AG08395 (cell line): ENCODE results near the gene PMAIP1.

Source experiments
- DNase-seq: peaks from one replicate; pipeline ENCODE4 v3.0.0; 2012; ENCODE audit warnings: mixed read lengths, low spot score

PMAIP1 gene

DNA sequence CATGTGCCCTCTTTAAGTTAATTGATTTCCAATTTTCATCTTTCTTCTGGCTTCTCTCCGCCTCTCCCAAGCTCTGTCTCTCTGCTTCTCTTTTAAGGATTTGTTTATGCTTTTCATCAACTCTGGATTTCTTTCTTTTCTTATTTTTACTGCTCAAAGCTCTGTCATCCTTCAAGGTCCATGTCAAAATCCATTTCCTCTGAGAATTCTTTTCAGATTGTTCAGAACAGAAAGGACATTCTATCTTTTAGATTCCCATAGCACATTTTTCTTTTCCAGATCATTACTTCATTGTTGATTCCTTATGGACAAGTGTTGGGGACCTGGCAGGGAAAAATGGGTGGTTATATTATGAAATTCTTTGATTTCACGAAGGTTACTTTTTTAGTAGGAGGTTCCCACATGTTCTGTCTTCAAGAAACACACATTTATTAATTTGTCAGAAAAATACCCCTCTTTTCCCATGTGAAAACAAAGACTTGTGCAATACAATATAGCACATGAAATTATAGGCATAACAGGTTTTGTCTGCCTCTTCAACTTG, 12.3 kb downstream of the PMAIP1 start:
- no peak for DNase-seq

DNA sequence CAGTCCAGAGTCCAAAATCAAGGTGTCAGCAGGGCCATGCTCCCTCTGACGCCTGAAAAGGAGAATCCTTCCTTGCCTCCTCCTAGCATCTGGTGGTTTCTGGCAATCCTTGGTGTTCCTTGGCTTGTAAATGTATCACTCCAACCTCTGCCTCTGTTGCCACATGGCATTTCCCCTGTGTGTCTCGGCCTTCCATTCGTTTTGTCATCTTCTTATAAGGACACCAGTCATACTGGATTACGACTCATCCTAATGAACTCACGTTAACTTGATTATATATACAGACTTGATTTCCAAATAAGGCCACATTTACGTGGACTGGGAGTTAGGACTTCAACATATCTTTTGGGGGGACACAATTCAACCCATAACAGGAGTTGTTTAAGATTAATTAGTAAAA, 15.8 kb downstream of the PMAIP1 start:
- DNase-seq, result no peak

DNA sequence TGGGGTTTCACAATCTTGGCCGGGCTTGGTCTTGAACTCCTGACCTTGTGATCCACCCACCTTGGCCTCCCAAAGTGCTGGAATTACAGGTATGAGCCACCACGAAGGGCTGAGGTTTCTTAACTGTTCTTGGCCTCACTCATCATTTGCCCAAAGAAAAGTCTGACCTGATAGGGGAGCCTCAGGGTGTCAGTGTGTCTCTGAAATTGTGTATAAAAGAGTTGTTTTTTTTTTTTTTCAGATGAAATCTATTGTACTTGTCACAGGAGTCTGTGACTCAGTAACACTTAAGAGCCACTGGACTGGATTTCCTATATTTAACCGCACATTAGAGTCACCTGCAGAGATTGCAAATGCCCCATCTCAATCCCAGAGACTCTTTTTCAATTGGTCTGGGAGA, 16.9 kb downstream of the PMAIP1 start:
- DNase-seq, result no peak

DNA sequence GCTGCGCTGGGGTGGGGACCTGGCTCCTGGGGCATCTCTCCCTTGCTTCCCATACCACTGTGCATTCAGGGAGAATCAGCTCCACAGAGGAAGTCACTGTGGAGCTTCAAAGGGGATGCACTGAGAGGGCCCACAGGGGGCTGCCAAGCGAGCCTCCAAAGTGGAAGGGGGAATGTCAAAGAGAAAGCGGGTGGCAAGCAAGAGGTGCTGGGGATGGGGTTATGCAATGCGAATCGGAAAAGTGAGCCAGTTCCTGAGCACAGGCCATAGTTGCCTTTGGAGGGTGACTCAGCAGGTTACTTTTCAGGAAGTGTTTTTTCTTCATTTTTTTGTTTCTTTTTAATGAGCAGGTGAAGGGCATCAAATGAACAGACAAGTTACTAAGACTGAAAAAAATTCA, 17.6 kb downstream of the PMAIP1 start:
- DNase-seq, result no peak

DNA sequence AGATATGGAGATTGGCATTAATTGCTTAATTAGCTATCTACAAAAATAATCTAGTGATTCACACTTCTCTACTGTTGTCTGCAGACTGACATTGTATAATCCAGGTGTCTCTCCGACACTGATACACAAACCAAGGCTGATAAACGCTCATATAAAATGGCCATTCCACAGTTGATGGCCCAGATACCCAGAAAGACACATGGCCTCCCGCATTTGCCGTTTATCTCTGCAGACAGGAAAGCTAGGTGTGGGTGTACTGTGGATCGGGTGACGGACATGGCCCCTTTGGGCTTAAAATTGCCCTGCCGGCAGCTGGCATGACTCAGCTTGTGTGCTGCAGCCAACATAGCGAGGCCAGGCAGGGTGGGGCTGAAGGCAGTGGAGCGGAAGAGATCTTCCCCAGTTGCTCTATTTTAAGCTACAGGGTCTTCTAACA, 18.5 kb downstream of the PMAIP1 start:
- DNase-seq, result peak; percentile 64

DNA sequence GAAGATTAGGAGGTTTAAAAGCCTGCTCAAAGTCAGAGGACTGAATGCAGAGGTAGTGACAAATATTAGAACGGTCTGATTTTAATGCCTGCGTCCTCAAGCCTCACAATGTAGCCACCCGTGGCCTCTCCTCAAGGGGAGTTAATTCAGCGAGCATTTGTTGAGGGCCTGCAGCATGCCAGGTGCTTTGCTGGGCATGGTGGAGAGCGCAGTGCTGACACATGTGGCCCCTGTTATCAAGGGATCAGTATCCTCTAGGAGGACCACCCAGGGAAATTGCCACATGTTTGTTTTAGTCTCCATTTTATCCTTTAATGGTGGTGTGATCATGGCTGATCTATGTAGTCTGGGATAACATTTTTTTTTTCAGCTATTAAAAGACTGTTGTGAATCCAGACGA, 19.2 kb downstream of the PMAIP1 start:
- DNase-seq, result no peak

DNA sequence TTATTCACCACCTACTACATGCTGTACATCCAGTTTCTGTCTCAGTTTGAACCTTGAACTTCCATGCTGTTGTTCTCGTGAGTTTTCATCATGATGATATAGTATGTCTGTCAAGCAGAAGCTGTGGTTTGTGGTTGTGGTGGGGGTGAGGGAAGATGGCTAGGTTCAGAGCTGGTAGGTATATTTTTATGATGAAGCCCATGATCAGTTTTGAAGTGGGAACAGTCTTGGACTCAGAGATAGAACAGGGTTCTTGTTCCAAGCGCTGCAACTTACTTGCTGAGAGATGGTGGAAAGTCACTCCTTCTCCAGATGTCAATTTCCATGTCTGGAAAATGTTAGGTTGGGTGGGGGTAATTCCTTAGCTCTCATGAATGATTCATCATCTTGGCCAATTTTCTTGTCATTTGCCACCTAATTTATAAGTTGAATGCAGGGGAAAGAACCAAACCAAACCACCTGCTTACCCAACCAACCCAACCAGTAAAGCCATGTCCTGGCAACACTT, 21.6 kb downstream of the PMAIP1 start:
- DNase-seq, result no peak

DNA sequence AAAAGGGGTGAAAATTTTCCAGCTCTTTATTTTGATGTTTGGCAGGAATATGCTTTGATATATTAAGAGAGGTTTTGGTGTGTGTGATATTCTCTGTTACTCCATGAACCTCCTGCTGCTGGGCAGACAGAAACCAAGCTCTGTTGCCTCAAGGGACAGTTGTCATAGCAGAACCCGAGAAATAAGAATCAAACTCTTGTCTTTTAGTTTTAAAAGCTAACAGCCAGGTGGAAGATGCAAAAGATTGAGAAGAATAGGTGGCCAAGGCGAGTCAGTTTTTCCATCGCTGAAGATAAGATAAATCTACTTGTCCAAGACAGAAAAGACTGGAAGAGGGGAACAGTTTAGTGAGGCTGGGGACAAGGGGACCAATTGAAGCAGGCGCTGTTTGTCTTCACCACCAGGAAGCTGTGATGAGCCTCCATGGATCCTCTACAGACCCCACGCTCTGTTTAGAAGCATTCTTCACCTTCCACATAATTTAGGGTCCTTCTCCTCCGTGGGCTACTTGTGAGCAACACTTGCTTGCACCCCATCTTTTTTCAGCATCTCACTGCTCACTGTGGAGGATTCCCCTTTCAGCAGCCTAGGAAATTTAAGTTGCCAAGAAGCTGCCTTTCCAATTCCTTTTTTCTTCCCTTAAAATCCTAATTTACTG, 23.9 kb downstream of the PMAIP1 start:
- no peak for DNase-seq

DNA sequence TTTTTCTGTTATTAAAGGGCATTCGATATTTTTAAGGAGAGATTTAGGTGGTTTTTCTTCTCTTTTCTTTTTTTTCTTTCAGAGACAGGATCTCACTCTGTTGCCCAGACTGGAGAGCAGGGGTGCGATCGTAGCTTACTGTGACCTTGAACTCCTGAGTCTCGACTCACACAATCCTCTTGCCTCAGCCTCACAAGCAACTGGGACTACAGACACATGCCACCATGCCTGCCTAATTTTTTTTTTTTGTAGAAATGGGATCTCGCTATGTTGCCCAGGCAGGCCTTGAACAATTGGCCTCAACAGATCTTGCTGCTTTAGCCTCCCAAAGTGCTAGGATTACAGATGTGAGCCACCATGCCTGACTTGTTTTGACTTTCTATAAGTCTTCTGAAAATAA, 26.3 kb downstream of the PMAIP1 start:
- DNase-seq, result no peak

DNA sequence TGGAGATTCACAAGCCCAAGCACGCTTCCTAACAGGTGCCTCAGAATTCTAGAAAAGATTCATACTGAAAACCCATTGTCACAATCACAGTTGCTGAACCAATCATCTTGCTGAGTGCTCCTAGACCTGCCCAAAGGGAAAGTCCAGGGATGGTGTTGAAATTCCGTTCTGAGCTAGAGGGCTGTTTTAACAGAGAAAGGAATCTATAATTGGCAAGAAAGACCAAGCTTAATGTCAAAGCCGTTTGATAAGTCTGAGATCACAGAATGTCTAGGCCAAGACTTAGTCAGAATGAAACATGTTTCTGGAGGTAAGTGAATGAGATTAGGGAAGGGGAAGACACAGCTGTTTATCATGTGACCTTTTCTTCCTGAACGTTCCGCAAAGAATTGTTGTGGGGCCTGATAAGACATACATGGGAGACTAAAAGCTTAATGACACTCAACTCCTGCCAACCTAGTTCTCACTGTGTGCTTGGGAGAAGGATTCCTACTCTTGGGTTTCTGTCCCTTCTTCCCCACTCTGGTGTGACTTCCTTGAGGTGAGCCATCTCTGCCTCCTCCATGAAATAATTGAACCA, 27.5 kb downstream of the PMAIP1 start:
- no peak for DNase-seq

DNA sequence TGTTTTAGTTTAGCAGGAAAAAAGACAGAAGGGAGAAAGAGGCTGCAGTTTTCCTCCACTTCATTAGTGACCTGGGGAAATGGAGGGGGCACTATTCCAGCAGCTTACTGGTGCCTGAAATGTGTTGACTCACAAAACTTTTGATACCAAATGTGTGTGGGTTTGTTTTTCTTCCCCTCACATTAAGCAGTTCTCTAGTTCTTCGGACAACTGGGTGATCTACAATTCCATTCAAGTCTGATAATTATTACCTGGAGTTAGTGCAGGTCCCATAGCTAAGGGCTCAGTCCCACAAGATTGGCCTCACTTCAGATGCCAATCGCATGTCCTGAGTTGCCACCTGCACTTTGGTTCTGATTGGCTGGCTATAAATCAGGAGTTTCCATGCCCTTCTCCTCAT, 28.4 kb downstream of the PMAIP1 start:
- DNase-seq, result no peak

DNA sequence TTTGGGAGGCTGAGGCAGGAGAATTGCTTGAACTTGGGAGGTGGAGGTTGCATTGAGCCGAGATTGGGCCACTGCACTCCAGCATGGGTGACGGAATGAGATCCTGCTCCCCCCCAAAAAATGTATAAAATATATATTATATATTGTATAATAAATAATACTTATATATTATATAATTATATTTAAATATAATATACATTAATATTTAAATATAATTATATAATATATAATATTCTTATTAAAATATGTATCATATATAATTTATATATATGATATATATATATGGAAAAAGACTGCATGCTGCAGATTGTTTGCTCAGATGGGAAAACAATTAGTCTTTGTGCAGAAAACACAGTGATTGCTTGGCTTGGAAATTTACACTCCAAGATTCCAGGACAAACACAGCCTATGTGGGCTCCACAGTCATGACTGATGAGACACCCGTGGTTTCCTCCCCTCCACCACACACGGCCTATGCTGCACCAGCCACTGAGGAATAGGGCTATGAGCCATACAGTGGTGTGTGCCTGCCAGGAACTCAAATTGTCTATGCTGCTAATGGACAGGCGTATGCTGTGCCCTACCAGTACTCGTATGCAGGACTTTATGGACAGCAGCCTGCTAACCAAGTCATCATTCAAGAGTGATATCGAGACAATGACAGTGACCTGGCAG, 30.0 kb downstream of the PMAIP1 start:
- DNase-seq, result no peak

DNA sequence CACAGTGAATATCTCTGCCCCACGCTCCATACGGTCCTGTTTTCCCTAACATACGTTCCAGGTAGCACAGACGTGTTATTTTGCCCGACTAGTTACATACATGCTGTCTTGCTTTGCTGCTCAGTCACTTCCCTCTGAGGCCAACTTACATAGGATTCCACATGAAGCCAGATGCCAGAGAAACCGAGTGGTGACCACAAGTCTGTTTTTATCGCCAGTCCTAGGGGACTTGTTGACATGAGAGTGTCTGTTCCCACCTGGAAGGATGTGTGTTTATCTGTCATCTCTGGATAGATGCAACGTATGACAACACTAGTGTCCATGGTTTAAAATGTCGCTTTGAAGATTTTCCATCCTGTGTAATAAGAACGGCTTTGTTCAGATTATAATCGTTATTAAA, 32.6 kb downstream of the PMAIP1 start:
- no peak for DNase-seq

DNA sequence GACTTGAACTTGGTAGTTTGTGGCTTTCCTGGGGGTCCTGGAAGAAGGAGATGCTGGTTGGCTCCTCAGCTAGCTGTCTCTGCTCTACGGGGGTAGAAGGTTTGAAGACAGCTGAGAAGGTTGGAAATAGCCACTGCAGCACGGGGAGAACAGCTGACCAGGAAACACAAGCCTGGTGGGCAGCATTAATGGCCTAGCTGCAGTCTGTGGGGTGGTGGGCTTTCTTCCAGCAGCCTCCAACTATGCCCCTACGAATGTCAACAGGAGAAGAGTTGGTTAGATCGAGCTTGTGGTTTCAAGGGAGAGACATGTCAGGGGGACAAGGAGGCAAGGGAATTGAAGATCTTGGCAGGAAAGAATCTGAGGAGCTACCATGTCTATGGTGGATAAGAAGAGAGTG, 38.9 kb downstream of the PMAIP1 start:
- DNase-seq, result no peak

DNA sequence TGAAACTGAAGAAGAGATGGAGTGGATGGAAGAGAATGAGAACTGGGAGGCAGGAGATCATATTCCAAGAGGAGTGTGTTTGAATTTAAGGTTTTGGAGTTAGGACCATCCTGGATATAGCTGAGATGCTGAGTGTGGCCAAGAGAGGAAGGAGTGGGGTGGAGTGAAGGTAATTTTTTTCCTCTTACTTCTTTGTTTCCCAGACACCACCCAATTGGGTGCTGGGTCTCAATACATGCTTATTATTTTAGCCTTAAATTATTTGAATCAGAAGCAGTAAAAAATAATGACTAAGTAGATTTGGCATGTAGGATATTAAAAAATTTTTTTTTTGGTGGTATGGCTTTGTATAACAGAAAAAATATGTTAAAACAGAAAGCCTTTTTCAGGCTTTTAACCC, 39.3 kb downstream of the PMAIP1 start:
- no peak for DNase-seq

DNA sequence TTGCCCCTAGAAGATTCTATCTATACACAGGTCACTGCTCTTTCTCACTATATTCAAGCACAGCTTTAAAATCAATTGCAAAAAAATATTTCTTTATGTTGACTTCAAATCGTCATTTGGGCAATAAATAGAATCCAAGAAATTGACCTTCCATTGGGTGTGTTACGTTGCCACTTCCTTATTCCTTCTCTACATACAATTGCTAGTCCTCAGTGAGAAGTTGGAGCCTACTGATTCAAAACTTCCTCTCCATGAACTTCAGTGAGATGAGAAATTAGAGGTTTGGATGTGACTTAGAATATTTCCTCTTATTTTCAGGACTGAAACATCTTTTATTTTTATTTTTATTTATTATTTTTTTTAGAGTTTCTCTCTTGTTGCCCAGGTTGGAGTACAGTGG, 40.3 kb downstream of the PMAIP1 start:
- DNase-seq, result no peak

DNA sequence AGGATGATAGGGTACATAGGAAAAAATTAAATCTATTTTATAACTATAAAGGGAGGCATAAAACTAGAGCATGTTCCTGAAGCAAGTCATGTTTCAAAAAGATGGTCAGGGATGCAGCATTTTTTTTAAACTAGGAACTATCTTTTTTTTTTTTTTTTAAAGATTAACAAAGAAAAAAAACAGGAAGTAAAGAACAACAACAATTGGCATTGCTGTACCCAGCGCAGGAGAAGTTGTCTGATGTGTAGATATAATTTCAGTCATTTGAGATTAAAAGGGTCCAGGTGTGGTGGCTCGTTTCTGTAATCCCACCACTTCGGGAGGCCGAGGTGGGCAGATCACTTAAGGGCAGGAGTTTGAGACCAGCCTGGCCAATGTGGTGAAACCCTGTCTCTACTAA, 41.5 kb downstream of the PMAIP1 start:
- no peak for DNase-seq

DNA sequence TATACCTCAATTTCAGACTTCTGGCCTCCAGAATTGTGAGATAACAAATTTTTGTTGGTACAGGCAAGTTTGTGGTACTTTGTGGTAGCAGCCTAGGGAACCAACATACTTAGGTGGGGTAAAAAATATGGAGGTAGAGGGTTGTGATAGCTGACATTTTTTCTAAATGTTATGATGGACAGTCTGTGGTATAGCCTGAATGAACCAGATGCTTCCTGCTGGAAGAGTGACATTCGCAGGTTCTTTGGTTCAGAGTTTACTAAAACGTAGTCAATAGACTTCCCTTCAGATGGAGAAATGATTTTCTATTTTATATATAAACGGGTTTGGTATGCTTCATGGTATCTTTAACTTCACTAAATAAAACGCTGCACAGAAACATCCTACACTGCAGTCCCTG, 42.8 kb downstream of the PMAIP1 start:
- no peak for DNase-seq

DNA sequence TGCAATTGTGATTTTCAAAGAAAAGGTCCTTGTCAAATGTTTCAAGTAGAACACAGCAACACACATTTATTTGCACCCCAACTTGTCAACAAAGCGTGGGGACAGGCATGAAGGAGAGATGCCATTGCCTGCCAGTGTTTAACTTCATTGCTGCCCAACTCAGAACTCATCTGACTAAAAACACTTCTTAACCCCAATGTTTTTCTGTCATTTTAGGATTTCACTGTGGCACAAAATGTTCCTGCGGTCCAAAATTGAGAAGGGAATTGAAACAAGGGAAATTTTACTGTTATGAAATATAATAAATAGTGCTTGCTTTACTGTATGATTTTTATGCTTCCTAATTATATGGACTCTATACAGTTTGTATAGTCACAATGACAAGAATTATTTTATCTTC, 45.7 kb downstream of the PMAIP1 start:
- DNase-seq, result no peak

DNA sequence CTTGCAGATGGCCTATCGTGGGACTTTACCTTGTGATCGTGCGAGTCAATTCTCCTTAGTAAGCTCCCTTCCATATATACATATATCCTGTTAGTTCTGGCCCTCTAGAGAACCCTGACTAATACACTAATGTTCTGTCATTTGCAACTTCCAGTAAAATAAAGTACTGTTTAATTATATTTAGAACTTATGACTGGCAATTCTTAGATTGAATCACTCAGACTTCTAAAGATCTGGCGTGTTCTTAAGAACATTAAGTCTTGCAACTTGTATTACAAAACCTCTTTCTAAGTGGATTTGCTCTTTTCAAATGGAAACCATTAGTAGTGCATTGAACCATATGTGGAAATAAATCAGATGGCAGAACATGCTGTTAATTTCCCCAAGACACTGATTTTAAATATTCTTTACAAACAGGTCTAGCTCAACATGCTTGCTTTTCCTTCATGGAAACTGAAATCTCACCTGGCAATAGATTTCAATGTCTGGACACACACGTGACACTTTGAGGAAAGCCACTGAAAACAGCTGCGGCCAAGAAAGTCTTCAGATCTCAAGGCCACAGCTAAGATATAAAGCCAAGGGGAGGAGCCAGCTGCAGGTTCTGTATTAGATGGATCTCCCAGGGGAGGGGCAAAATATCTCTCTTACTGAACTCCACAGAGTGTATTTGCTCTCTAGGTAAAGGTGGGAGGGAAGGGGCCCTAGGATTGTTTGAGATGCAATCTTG, 50.6 kb downstream of the PMAIP1 start:
- DNase-seq, result peak; percentile 20

DNA sequence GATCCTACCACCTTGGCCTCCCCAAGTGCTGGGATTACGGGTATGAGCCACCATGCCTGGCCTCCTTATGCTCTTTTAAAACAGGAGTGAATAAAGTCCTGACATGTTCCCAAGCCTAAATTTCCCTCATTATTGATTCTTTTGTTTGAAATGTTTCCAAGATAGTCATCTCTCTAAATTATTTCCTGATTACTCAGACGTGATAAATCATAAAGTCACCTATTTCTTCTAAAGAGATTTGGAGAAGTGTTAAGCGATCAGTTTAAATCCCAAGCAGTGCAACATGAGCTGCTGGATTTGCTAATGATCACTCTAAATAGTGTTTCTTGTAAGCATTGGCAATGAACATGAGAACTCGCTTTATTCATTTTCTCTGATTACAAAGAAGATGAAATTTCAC, 51.8 kb downstream of the PMAIP1 start:
- DNase-seq, result no peak

DNA sequence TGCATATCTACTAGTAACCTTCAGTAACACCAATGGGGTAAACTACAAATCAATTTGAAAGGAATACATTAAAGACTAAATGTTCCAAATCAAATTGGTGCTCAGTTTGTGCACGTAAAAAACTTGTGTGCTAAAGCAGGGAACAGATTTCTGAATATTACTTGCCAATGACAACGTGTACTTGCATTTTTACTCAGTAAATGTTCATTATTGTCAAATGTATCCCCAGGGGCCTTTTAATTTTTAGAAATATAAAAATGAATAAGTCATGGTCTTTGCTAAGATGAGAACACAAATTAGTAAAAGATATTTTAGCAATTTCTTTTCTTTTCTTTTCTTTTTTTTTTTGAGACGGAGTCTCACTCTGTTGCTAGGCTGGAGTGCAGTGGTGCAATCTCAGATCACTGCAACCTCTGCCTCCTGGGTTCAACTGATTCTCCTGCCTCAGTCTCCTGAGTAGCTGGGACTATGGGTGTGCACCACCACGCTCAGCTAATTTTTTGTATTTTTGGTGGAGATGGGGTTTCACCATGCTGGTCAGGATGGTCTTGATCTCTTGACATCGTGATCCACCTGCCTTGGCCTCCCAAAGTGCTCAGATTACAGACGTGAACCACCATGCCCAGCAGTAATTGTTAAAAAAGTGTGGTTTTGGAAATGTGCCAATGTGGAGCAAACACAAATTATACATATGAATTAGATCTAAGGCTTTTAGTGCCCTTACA, 52.6 kb downstream of the PMAIP1 start:
- no peak for DNase-seq
